ENCODE measurements around the gene PARD3B.

Gene PARD3B

GRCh38 chr2:205543937-205544702 lies 998.8 kb downstream of the PARD3B start:
- no peak for FAIRE-seq

GRCh38 chr2:205545971-205546816 lies 1000.9 kb downstream of the PARD3B start:
- FAIRE-seq: no peak

- FAIRE-seq: no peak
Observed at GRCh38 chr2:205555566-205556230, 1010.4 kb downstream of the PARD3B start.

GRCh38 chr2:205556357-205556756 lies 1011.1 kb downstream of the PARD3B start:
- FAIRE-seq: no peak

- FAIRE-seq: no peak
Observed at GRCh38 chr2:205556841-205557539, 1011.7 kb downstream of the PARD3B start.

- FAIRE-seq: no peak
Observed at GRCh38 chr2:205557873-205558272, 1012.6 kb downstream of the PARD3B start.

- FAIRE-seq: no peak
Observed at GRCh38 chr2:205561441-205561840, 1016.2 kb downstream of the PARD3B start.

GRCh38 chr2:205563646-205564045 lies 1018.4 kb downstream of the PARD3B start:
- no peak for FAIRE-seq

GRCh38 chr2:205564346-205565141 lies 1019.3 kb downstream of the PARD3B start:
- FAIRE-seq: no peak

GRCh38 chr2:205565142-205565522 lies 1019.9 kb downstream of the PARD3B start:
- no peak for FAIRE-seq

GRCh38 chr2:205566606-205567168 lies 1021.4 kb downstream of the PARD3B start:
- FAIRE-seq: no peak

- FAIRE-seq: no peak
Observed at GRCh38 chr2:205568620-205569019, 1023.3 kb downstream of the PARD3B start.

- no peak for FAIRE-seq
Observed at GRCh38 chr2:205570648-205571047, 1025.4 kb downstream of the PARD3B start.

- no peak for FAIRE-seq
Observed at GRCh38 chr2:205571360-205571959, 1026.2 kb downstream of the PARD3B start.

GRCh38 chr2:205574001-205574400 lies 1028.7 kb downstream of the PARD3B start:
- FAIRE-seq: no peak

- FAIRE-seq: no peak
Observed at GRCh38 chr2:205579335-205579734, 1034.1 kb downstream of the PARD3B start.

GRCh38 chr2:205580212-205580987 lies 1035.1 kb downstream of the PARD3B start:
- FAIRE-seq: no peak

GRCh38 chr2:205582366-205582765 lies 1037.1 kb downstream of the PARD3B start:
- FAIRE-seq: no peak

GRCh38 chr2:205585449-205586383 lies 1040.4 kb downstream of the PARD3B start:
- FAIRE-seq: no peak

All from G401.6 (cell line).